ENCODE results near the gene TGM4.

- TF ChIP-seq, protein P1, sequence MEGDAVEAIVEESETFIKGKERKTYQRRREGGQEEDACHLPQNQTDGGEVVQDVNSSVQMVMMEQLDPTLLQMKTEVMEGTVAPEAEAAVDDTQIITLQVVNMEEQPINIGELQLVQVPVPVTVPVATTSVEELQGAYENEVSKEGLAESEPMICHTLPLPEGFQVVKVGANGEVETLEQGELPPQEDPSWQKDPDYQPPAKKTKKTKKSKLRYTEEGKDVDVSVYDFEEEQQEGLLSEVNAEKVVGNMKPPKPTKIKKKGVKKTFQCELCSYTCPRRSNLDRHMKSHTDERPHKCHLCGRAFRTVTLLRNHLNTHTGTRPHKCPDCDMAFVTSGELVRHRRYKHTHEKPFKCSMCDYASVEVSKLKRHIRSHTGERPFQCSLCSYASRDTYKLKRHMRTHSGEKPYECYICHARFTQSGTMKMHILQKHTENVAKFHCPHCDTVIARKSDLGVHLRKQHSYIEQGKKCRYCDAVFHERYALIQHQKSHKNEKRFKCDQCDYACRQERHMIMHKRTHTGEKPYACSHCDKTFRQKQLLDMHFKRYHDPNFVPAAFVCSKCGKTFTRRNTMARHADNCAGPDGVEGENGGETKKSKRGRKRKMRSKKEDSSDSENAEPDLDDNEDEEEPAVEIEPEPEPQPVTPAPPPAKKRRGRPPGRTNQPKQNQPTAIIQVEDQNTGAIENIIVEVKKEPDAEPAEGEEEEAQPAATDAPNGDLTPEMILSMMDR (IDR thresholded peaks at IDR 0.05; ENCODE audit: insufficient read depth, low read length, poor library complexity, severe bottlenecking): no peak
- no peak for TF ChIP-seq EZH2phosphoT487 (conservative IDR thresholded peaks at IDR 0.05; ENCODE audit: low read length)
Measured at GRCh38 chr3:44907612-44908011, 33.2 kb downstream of the TGM4 start.
